ENCODE results near the gene POLR1A. TPM values are rescaled to one million over a fixed set of nuclear protein-coding genes. Genes with fewer than 3 reads are reported as not detected.

Gene POLR1A
- total RNA-seq, 3 donors from 2014 or later, result 12.4 to 19.4 (median 13.1) TPM

DNA sequence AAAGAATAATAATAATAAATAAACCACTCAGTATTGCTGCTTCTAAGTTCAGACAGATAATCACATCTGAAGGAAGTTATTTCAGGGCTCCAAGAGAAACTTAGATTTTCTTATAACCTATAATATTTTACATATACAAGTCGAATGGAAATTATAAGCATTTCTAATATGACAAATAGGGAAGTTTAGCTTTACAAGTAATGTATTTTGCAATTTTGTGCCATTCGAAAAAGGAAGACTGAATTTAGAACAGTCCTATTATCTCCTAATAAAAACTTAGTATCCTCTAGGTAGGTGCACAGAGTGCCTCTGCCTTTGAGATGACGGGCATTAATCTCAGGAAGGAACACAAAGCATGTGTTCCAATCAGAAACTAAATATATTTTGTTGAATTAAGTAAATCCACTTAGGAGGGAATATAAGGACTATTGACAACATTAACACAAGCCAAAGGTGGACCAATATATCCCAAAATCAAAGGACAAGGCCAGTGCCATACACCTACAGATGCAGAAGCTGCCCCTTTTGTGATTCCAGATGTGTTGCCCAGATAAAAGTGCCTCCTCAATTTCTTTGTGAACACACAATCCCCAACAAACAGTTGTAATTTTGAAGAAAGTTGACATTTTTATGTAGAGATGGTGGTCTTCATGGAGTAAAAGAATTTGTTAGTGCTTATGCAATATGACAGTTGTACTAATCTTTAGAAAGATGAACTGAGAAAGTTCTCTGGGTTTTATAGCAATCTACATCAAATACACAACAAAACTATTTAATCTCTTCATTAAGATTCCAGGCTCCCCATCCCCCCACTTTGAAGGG is 37.0 kb upstream of the POLR1A start:
- intact Hi-C loops (cut with DNase I; ENCODE audit: low total_unique reads), result no loop called here
- H3K27ac ChIP-seq, result no peak overlapping the region
- H3K4me3 ChIP-seq, result no peak overlapping the region
- H3K9me3 ChIP-seq, result no peaks in the 10 kb centered on the region
- H3K36me3 ChIP-seq, result peaks cover 14% of the 10 kb centered on the region
- no peaks in the 10 kb centered on the region for H3K27me3 ChIP-seq
- H3K4me1 ChIP-seq, result no peaks in the 10 kb centered on the region
- no peak for DNase-seq (ENCODE audit: low spot score in 2 of 2)
- TF ChIP-seq, protein P1, sequence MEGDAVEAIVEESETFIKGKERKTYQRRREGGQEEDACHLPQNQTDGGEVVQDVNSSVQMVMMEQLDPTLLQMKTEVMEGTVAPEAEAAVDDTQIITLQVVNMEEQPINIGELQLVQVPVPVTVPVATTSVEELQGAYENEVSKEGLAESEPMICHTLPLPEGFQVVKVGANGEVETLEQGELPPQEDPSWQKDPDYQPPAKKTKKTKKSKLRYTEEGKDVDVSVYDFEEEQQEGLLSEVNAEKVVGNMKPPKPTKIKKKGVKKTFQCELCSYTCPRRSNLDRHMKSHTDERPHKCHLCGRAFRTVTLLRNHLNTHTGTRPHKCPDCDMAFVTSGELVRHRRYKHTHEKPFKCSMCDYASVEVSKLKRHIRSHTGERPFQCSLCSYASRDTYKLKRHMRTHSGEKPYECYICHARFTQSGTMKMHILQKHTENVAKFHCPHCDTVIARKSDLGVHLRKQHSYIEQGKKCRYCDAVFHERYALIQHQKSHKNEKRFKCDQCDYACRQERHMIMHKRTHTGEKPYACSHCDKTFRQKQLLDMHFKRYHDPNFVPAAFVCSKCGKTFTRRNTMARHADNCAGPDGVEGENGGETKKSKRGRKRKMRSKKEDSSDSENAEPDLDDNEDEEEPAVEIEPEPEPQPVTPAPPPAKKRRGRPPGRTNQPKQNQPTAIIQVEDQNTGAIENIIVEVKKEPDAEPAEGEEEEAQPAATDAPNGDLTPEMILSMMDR (IDR thresholded peaks at IDR 0.05), result no peak
- TF ChIP-seq POLR2A (IDR thresholded peaks at IDR 0.05) (no peak), POLR2AphosphoS5 (IDR thresholded peaks at IDR 0.05) (no peak)

DNA sequence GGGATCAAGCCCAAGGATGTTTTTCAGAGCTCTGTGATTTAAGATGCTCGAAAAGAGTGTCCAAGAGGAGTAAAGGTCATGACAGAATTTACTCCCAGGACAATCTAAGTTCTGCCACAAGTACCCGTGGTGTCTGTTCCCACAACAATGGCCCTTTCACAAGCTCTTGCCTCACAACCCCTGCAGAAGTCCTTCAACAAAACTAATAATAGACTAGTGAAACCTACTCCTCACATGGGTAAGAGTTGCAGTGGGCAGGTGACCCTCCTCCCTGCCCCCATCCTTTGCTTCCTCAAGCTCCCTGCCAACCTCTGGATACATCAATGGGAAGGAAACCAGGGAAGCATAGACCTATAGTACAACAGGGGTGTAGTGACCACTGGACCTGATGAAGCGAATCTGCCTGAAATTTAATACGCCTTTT is 35.3 kb upstream of the POLR1A start:
- H3K9me3 ChIP-seq, result no peaks in the 10 kb centered on the region
- intact Hi-C loops (cut with DNase I; ENCODE audit: low total_unique reads), result no loop called here
- peaks cover 8% of the 10 kb centered on the region for H3K36me3 ChIP-seq
- H3K27ac ChIP-seq, result no peak overlapping the region
- TF ChIP-seq POLR2AphosphoS5 (IDR thresholded peaks at IDR 0.05), result no peak
- TF ChIP-seq, protein P1 (IDR thresholded peaks at IDR 0.05), result no peak
- no peak for TF ChIP-seq POLR2A (IDR thresholded peaks at IDR 0.05)
- H3K27me3 ChIP-seq, result no peaks in the 10 kb centered on the region
- no peak overlapping the region for H3K4me3 ChIP-seq
- H3K4me1 ChIP-seq, result no peaks in the 10 kb centered on the region
- DNase-seq (ENCODE audit: low spot score in 2 of 2), result no peak

DNA sequence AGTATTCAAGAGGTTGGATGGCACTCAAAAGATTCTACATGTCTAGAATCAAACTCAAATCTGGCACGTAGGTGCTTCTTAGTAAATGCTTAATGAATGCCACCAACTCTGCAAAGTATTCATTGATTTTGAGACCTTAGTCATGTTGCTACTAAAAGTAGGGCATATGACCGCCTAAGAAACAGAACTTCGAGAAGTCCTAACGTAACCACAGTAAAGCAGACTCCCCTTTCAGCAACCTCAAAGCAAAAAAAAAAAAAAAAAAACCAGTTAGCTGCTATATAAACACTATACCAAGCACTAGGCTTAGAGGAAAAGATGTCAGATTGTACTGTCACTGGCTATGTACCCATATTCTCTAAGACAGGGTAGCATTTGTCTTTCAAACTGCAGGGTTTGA is 34.3 kb upstream of the POLR1A start:
- no peak overlapping the region for H3K4me3 ChIP-seq
- no peak overlapping the region for H3K27ac ChIP-seq
- no peak for DNase-seq (ENCODE audit: low spot score in 2 of 2)
- TF ChIP-seq POLR2A (IDR thresholded peaks at IDR 0.05) (no peak), POLR2AphosphoS5 (IDR thresholded peaks at IDR 0.05) (no peak)
- TF ChIP-seq, protein P1 (IDR thresholded peaks at IDR 0.05), result no peak
- intact Hi-C loops (cut with DNase I; ENCODE audit: low total_unique reads), result no loop called here
- no peaks in the 10 kb centered on the region for H3K27me3 ChIP-seq
- no peaks in the 10 kb centered on the region for H3K4me1 ChIP-seq
- no peaks in the 10 kb centered on the region for H3K9me3 ChIP-seq
- peaks cover 17% of the 10 kb centered on the region for H3K36me3 ChIP-seq

DNA sequence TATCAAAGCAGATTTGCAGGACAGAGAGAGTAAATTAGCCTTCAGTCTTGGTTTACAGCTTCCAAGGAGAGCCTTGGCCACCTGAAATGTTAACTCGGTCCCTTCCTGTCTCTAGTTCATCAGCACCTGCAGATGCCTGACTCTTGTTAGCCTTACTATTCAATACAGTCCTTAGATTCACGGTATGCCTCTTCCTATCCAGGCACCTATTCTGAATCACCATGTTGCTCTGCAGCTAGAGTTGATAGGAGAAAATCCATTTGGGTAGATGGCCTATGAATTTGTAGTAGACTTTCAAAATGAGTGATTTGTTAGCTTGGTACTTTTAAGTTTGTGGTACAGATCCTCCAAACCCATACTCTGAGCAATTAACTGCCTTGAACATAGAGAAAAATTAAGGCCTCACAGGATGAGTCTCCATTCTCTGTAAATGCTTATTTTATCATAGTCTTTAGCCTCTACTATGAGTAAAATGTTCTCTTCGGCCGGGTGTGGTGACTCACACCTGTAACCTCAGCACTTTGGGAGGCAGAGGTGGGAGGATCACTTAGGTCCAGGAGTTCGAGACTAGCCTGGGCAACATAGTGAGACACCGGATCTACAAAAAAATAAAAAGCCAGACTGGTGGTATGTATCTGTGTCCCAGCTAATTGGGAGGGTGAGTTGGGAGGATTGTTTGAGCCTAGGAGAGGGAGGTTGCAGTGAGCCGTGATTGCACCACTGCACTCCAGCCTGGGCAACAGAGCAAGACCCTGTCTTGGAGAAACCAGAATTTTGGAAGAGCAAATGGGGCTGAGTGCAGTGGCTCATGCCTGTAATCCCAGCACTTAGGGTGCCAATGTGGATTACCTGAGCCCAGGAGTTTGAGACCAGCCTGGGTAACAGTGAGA is 33.3 kb upstream of the POLR1A start:
- Histone ChIP-seq H3K36me3 (peaks cover 23% of the 10 kb centered on the region), H3K27ac (no peak overlapping the region), H3K4me1 (no peaks in the 10 kb centered on the region), H3K4me3 (no peak overlapping the region), H3K9me3 (no peaks in the 10 kb centered on the region), H3K27me3 (no peaks in the 10 kb centered on the region)
- TF ChIP-seq, protein P1 (IDR thresholded peaks at IDR 0.05), result no peak
- TF ChIP-seq POLR2A (IDR thresholded peaks at IDR 0.05), result no peak
- no peak for TF ChIP-seq POLR2AphosphoS5 (IDR thresholded peaks at IDR 0.05)
- intact Hi-C loops (cut with DNase I; ENCODE audit: low total_unique reads), result no loop called here
- no peak for DNase-seq (ENCODE audit: low spot score in 2 of 2)

DNA sequence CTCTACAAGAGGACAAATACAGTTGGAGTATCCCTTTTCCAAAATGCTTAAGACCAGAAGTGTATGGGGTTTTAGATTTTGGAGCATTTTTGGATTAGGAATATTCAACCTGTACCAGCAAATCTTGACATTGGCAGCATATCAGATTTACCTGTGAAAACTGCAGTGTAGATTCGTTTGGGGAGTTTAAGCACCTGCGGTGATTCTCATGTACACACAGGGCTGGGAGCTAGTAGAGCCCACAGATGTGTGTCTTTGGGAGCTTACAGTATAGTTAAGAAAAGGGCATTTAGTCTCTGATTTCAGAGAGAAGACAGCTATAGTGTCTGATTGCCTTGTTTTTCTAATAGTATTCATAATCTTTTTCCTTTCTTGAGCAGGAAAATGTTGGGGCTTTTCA is 30.5 kb upstream of the POLR1A start:
- intact Hi-C loops (cut with DNase I; ENCODE audit: low total_unique reads), result no loop called here
- Histone ChIP-seq H3K36me3 (peaks cover 30% of the 10 kb centered on the region), H3K9me3 (no peaks in the 10 kb centered on the region), H3K27me3 (no peaks in the 10 kb centered on the region), H3K27ac (no peak overlapping the region), H3K4me1 (no peaks in the 10 kb centered on the region), H3K4me3 (no peak overlapping the region)
- TF ChIP-seq POLR2A (IDR thresholded peaks at IDR 0.05), result no peak
- TF ChIP-seq, protein P1 (IDR thresholded peaks at IDR 0.05), result no peak
- no peak for TF ChIP-seq POLR2AphosphoS5 (IDR thresholded peaks at IDR 0.05)
- DNase-seq (ENCODE audit: low spot score in 2 of 2), result no peak
